ENCODE results near the gene TACC3. TPM values are rescaled to one million over a fixed set of nuclear protein-coding genes. Genes with fewer than 3 reads are reported as not detected.

TACC3 gene
- total RNA-seq, 1 donor from 2014 or later = 13.9 TPM

DNA sequence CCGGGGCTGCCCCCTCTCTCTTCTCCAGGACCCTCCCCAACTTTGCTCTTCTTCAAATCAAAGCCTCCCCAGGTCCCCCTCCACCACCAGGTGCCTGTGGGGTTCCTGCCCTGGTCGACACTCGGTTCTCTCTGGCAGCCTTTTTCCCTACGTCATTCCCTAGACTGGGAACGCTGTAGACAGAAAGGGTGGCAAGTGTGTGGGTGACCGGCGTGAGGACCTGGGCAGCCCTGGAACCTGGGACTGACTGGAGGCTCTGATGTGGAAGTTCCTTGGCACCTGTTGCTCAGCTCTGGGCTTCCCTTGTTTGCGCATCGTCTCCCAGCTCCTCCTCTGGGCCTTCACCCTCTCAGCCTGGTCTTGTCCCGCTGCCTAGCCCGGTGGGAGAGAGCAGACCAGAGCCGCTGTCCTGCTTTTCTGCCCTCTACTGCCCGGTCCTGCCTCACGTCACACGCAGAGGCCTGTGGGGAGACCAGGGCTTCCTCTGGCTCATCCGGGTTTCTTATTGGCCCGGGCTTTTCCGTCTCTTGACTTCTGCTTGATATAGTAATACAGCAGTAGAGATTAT, 1.3 kb downstream of the TACC3 start:
- DNase-seq (ENCODE audit: low read depth in 2 of 2) = peak in 1 of 2 donors; percentile 27

GRCh38 chr4:1723131-1723801, 1.9 kb downstream of the TACC3 start:
- DNase-seq (ENCODE audit: low read depth in 2 of 2) = no peak

GRCh38 chr4:1725521-1725920, 4.2 kb downstream of the TACC3 start:
- no peak for DNase-seq (ENCODE audit: low read depth in 2 of 2)

- DNase-seq (ENCODE audit: low read depth in 2 of 2) = peak; percentile 83 to 87
Observed at GRCh38 chr4:1726146-1726934, 5.0 kb downstream of the TACC3 start.

GRCh38 chr4:1727117-1728031, 6.1 kb downstream of the TACC3 start:
- peak; percentile 58 to 92 for DNase-seq (ENCODE audit: low read depth in 2 of 2)

DNA sequence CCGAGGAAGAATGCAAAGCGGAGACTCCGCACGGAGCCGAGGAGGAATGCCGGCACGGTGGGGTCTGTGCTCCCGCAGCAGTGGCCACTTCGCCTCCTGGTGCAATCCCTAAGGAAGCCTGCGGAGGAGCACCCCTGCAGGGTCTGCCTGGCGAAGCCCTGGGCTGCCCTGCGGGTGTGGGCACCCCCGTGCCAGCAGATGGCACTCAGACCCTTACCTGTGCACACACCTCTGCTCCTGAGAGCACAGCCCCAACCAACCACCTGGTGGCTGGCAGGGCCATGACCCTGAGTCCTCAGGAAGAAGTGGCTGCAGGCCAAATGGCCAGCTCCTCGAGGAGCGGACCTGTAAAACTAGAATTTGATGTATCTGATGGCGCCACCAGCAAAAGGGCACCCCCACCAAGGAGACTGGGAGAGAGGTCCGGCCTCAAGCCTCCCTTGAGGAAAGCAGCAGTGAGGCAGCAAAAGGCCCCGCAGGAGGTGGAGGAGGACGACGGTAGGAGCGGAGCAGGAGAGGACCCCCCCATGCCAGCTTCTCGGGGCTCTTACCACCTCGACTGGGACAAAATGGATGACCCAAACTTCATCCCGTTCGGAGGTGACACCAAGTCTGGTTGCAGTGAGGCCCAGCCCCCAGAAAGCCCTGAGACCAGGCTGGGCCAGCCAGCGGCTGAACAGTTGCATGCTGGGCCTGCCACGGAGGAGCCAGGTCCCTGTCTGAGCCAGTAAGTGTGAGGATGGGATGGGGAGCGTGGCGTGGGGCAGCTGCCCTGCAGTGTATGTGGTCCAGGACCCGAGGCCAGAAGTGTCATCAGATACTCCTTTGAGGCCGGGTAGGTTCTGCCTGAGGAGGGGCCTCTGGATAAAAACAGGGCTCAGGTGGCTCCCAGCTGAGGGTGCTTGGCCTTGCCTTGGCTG, 7.0 kb downstream of the TACC3 start:
- no peak for DNase-seq (ENCODE audit: low read depth in 2 of 2)

GRCh38 chr4:1730532-1731135, 9.3 kb downstream of the TACC3 start:
- no peak for DNase-seq (ENCODE audit: low read depth in 2 of 2)

- DNase-seq (ENCODE audit: low read depth in 2 of 2) = no peak
Observed at GRCh38 chr4:1731180-1731579, 9.9 kb downstream of the TACC3 start.

DNA sequence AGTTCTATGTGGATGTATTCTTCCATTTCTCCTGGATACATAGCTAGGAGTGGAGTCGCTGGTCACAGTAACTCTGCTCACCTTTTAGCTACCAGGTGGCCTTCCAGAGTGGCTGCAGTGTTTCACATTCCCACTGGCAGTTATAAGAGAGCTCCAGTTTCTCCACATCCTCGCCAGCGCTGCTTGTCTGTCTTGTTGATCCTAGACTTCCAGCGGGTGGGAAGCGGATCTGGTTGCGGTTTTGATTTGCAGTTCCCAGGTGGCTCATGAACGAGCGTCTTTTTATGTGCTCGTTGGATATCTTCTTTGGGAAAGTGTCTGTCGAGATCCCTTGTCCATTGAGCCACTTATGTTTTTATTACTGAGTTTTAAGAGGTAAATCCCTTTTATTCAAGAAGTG, 11.6 kb downstream of the TACC3 start:
- DNase-seq (ENCODE audit: low read depth in 2 of 2) = no peak

DNA sequence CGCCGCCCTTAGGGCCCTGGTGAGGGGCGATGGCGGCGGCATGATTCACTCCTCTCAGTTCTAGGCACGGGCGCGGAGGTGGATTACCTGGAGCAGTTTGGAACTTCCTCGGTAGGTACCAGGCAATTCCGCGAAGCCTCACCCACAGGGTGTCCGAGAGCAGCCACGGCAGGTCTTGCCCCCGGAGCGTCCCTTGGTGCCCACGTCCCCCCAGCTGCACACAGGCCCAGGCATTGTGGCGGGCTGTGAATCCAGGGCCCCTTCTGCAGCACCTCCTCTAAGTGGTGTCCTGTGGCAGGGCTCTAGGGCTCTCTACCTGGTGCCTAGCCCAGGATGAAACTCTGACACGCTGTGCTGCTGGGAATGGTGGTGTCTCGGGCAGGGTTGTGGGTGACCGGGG, 13.9 kb downstream of the TACC3 start:
- DNase-seq (ENCODE audit: low read depth in 2 of 2) = no peak

GRCh38 chr4:1736812-1737211, 15.5 kb downstream of the TACC3 start:
- DNase-seq (ENCODE audit: low read depth in 2 of 2) = no peak

- DNase-seq (ENCODE audit: low read depth in 2 of 2) = no peak
Observed at GRCh38 chr4:1737666-1738065, 16.3 kb downstream of the TACC3 start.

DNA sequence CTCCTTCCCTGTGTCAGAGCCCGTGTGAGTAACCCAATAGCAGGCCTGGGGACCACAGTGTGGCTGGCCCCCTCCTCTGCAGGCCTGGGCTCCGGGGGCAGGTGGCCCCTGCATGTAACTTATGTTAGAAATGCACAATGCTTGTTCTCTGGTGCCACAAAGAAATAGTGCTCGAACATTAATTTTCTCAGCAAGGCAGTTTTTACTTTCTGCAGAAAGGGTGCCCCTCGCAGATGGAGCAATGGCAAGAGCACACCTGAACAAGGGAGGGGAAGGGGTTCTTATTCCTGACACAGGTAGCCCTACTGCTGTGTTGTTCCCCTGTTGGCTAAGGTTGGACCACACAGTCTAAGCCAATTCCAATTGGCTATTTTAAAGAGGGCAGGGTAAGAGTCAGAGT, 17.1 kb downstream of the TACC3 start:
- no peak for DNase-seq (ENCODE audit: low read depth in 2 of 2)

DNA sequence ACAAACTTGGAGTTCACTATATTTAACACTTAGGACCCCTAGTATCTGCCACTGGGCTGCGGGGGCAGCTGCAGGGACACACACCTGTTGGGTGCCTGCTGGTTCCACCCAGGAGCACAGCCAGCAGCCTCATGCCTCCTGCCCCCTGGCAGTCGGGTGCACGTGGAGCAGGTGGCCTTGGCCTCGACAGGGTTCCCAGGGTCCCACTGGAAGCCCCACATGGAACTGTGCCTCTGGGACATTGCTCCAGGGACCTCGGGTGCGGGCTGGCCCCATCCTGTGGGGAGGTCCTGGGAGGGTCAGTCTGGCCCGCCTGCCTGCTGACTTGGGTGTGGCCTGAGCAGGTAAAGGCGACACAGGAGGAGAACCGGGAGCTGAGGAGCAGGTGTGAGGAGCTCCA, 18.0 kb downstream of the TACC3 start:
- no peak for DNase-seq (ENCODE audit: low read depth in 2 of 2)

DNA sequence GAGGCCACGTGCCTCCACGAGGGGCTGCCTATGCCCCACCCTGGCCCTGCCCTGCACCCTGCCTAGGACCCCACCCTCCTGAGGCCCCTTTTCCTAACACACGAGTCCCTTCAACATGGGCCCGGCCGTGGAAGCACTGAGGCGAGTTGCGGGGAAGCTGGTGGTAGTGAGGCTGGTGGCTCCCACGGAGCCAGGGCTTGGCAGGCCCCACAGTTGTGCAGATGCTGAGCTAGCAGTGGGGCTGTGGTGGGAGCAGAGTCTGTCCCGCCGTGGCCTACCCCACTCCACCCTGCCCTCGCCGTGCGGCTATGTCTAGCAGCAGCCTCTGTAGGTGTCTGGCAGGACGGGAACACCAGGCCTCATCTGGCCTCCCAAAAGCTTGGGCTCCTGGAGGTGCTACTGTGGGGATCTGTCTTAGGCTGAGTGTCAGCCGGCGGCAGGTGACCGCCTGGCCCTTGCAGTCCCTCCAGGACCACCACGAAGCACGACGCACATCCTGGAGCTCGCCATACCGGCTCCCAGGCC, 18.8 kb downstream of the TACC3 start:
- no peak for DNase-seq (ENCODE audit: low read depth in 2 of 2)

DNA sequence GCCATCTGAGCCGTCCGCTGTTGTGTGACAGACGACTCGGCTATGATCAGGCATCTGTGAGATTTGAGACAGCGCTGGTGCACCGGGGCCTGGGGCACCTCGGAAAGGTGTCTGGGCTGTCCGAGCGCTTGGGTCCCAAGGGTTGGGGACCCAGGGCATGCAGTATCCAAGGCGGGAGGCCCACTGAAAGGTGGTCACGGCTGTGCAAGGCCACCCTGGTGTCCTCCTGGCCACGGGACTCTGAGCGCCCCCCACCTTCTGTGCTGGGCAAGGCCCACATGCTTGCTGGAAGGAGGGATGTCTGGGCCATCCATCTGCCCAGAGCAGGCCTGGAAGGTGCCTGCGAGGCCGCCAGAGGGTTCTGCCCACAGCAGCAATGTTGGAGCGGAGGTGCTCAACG, 19.9 kb downstream of the TACC3 start:
- DNase-seq (ENCODE audit: low read depth in 2 of 2) = no peak

DNA sequence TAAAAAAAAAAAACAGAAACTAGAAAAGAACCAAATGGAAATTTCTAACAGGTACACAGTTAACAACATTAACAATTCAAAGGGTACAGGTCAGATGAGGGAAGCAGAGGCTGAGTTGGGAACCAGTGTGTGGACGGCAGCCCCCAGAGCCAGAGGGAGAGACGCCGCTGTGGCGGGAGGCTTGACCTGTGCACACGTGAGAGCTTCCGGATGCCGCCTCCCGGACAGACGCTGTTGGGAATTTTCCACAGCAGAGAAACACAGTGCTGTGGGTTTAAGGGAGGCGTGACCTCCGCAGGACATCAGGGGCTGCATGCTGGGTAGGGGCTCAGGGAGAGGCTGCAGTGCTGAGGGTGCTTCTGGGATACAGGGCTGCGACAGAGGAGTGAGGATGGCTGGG, 22.2 kb downstream of the TACC3 start:
- DNase-seq (ENCODE audit: low read depth in 2 of 2) = no peak

DNA sequence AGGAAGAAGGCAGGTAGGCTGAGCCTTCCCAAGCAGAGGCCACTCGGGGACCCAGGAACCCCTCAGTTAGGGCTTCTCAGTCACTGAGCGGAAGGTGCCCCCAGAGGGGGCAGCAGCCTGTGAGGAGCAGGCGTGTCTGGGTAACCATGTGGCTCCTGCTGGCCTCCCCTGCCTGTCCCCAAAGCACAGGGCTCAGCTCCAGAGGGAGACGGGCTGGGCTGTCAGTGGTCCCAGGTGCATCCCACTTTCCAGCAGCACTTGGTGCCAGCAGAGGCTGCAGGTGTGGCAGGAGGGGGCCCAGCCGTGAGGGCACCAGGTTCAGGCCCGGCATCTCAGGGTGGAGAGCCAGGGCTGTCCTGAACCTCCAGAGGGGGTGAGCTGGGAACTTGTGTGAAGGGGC, 22.7 kb downstream of the TACC3 start:
- DNase-seq (ENCODE audit: low read depth in 2 of 2) = no peak

DNA sequence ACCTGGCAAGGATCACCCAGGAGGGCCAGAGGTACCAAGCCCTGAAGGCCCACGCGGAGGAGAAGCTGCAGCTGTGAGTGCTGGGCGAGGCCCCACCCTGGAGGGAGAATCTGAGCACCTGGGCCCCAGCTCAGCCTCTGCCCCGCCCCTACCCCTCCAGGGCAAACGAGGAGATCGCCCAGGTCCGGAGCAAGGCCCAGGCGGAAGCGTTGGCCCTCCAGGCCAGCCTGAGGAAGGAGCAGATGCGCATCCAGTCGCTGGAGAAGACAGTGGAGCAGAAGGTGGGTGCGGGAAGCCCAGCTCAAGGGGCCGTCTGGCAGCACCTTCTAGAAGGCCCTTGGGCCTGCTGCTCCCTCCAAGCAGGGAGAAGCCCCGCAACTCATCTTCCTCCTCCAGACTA, 23.2 kb downstream of the TACC3 start:
- DNase-seq (ENCODE audit: low read depth in 2 of 2) = no peak

GRCh38 chr4:1745165-1745564, 23.8 kb downstream of the TACC3 start:
- DNase-seq (ENCODE audit: low read depth in 2 of 2) = no peak
